GM19468 (cell line): ENCODE results near the gene SLC6A8.

Experiments
- ATAC-seq: cut with Tn5 transposase; IDR thresholded peaks from one replicate; pipeline ENCODE4 v1.9.1; 2021; ENCODE audit warnings: mild to moderate bottlenecking, moderate library complexity, moderate number of reproducible peaks; ENCODE audit not compliant: unreplicated experiment; ENCODE audit errors: extremely low read depth

SLC6A8 gene

DNA sequence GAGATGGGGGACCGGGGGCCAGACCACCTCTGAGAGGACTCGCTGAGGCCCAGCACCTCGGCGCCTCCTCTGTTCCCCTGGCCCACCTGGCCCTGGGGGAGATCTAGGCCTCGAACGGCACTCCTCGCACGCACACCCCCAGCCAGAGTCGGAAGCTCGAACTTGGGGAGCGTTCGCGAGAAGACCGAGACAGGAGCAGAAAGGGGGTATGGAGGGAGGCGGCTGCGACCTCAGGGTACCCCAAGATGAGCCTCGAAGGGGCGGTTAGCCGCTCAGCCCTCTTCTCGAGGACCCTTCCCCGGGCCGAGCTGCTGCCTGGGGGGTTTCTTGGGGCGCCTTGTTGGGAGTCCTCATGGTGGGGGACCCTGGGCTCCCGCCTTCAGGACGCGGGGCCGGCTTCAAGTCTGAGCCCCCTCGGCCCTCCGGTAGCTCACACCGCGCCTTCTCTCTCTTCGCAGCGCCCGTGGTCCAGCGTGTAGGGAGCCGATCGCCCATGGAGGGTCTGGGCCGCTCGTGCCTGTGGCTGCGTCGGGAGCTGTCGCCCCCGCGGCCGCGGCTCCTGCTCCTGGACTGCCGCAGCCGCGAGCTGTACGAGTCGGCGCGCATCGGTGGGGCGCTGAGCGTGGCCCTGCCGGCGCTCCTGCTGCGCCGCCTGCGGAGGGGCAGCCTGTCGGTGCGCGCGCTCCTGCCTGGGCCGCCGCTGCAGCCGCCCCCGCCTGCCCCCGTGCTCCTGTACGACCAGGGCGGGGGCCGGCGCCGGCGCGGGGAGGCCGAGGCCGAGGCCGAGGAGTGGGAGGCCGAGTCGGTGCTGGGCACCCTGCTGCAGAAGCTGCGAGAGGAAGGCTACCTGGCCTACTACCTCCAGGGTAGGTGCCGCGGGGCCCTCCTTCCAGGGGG lies 40.0 kb upstream of the SLC6A8 start:
- ATAC-seq: no peak

DNA sequence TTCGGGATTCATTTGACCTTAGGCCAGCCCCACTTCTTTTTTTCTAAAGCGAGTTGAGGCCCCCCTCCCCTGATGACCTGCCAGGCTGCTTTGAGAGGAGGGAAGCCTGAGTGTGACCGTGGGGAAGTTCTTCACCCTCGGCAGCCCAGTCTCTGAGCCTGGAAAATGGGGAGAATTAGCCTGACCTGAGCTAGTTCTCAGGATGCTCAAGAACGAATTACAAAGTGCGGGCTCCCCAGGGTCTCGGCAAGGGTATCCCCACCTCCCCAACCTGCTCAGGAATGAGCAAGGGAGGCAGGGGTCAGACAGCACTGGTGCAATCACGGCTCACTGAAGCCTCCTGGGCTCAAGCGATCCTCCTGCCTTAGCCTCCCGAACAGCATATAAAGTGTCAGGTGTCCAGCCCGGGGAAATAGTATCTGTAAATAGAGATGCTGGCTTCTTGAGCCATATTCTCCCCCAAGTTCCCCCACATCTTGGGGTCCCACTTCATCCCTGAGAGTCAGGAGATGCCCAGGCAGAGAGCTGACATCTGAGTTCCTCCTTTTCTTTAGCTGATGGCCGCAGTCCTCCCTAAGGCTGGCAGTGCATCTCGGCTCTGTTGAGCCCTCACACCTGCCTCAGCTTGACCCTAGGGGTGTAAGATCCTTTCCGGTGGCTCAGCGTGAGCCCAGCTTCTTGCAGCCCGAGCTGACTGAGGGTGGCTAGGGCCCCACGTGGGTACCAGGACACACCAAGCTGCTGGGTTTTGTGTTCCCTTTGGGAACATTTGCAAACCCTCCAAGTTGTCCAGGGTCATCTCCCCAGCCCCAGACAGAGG lies 39.2 kb upstream of the SLC6A8 start:
- ATAC-seq: no peak

DNA sequence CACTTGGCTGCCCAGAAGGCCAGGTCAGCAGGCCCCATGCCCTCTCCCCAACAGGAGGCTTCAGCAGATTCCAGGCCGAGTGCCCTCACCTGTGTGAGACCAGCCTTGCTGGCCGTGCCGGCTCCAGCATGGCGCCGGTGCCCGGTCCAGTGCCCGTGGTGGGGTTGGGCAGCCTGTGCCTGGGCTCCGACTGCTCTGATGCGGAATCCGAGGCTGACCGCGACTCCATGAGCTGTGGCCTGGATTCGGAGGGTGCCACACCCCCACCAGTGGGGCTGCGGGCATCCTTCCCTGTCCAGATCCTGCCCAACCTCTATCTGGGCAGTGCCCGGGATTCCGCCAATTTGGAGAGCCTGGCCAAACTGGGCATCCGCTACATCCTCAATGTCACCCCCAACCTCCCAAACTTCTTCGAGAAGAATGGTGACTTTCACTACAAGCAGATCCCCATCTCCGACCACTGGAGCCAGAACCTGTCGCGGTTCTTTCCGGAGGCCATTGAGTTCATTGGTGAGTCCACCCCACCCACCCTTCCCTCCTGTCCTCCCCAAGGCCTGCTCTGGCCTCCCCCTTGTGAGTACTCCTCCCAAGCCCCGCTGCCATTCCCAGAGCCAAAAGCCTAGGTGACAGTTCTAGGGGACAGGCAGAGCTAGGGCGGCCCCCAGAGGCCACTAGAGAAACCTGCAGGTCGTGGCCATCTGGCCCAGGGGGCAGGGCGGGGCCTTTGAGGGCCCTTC lies 38.4 kb upstream of the SLC6A8 start:
- ATAC-seq: no peak

DNA sequence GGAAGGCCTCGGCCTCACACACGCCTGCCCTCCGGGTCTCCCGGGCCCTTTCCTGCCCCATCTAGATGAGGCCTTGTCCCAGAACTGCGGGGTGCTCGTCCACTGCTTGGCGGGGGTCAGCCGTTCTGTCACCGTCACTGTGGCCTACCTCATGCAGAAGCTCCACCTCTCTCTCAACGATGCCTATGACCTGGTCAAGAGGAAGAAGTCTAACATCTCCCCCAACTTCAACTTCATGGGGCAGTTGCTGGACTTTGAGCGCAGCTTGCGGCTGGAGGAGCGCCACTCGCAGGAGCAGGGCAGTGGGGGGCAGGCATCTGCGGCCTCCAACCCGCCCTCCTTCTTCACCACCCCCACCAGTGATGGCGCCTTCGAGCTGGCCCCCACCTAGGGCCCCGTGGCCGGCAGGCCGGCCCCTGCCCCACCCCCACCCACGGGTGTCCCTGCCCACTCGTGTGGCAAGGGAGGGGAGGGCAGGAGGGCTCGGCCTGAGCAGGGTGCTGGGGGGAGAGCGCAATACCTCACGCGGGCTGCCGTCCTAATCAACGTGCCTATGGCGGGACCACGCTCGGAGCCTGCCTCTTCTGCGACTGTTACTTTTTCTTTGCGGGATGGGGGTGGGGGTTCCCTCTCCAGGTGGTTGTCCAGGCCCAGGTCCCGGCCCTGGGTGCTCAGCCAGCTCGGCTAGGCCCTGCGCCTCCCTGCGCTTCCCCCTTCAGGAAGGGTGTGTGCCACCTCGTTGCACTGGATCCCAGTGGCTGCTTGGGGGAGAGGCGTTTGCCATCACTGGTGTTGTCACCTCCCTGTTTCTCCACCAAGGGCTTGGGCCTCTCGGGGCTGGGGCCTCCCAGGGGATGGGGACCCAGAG lies 37.6 kb upstream of the SLC6A8 start:
- no peak for ATAC-seq

DNA sequence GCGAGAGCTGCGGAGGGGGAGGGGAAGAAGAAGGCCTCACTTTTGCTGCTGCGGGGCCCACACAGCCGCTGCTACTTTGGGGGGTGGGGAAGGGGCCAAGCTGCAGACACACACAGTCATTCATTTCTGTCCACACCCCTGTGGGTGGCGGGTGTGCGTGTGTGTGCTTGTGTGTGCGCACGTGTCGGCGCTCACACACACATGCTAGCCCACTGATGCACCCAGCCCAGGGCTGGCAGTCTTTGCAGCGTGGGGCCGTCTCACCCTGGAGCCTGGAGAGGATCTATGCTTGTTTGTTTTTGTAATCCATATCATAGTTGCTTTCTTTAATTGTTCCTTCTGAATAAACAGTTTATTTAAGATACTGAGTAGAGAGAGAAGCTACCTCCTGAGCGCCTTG lies 36.8 kb upstream of the SLC6A8 start:
- ATAC-seq: no peak

DNA sequence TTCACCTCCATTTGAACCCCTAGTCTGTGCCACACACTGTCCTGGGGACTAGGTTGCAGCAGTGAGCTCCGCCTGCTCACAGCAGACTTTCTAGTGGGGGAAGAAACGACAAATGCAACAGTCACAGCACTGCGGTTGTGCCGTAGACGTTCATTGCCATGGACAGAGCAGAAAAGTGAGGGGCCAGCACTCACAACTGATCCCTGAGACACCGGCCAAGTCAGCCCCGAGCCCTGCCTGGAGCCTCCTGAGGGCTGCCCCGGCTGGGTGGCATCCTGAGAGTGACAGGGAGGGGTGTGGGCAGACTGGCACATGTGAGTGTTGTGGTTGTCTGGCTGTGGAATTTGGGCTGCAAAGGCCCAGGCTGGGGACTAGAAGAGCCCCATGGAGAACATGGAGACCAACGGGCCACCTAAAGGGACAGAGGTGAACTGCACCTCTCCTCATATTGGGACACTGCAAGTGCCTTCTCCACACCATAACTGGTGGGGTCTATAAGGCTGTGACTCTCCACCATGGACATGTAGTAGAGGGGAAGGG lies 36.1 kb upstream of the SLC6A8 start:
- no peak for ATAC-seq

DNA sequence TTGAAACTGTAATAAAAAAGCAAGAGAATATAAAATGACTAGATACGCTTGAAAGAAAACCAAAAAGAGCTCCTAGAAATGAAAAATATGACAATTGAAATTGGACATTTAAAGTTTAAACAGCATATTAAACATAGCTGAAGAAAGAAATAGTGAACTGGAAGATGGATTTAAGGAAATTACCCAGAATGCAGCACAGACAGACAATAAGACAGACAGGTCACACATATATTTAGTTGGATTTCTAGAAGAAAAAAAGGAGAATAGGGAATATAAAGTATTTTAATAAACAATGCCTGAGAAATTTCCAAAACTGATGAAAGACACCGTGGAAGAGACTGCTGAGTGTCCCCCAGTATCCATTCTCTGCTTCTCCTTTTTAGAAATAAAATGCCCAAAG lies 34.2 kb upstream of the SLC6A8 start:
- ATAC-seq: no peak

DNA sequence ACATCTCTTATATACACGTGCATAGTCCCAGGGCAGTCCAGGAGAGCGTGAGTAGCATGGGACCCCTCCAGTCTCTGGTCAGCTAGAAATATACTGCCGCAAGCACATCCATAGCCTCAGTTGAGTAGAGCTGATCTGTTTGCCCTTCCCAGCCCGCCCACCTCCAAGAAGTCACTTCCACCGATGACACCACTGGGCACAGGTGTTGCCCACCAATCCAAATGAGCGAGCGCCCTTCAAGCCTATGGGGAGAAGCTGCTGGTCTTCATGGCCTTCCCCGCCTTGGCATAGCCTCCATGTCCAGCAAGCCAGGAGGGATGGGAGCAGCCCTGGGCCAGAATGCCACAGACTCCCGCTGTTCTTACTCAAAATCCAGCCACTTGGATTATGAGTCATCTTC lies 30.6 kb upstream of the SLC6A8 start:
- ATAC-seq: no peak

DNA sequence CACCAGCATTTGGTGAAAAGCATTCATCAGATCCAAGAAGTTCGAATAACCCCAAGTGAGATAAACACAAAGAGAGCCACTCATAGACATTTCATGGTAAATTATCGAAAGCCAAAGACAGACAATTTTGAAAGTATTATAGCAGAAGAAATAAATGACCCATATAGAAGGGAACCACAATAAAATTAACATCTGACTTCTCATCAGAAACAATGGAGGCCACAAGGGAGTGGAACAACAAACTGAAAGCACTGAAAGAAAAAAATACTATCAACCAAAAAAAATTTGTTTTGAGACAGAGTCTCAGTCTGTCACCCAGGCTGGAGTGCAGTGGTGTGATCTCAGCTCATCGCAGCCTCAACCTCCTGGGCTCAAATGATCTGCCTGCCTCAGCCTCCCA lies 28.5 kb upstream of the SLC6A8 start:
- no peak for ATAC-seq

DNA sequence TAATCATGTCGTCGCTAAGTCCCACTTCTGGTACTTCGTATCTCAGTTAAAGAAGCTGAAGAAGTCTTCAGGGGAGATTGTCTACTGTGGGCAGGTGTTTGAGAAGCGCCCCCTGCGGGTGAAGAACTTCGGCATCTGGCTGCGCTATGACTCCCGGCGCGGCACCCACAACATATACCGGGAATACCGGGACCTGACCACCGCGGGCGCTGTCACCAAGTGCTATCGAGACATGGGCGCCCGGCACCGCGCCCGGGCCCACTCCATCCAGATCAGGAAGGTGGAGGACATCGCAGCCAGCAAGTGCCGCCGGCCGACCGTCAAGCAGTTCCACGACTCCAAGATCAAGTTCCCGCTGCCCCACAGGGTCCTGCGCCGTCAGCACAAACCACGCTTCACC lies 25.5 kb upstream of the SLC6A8 start:
- no peak for ATAC-seq

DNA sequence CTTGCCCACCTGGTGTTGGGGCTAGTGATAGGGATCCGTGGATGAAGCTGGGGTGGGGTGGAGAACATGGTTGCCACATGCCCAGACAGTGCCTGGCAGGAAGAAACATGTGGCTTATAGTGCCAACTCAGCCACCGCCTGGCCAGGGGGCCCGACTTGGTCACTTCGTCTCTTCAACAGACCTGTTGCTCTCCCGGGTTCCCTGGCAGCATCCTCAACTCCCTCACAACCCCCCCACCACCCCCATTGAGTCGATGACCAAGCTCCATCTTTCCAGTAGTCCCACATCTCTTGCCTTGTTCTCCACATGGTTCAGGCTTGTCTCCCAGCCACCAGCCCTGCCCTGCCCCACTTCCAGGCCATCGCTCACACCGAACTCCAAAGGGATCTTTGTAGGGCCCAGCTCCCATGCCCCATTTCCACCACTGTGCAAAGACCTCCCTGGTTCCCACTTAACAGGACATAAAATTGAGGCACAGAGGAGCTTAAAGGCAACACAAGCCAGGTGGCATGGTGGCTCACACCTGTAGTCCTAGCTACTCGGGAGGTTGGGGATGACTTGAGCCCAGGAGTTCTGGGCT lies 21.9 kb upstream of the SLC6A8 start:
- no peak for ATAC-seq

DNA sequence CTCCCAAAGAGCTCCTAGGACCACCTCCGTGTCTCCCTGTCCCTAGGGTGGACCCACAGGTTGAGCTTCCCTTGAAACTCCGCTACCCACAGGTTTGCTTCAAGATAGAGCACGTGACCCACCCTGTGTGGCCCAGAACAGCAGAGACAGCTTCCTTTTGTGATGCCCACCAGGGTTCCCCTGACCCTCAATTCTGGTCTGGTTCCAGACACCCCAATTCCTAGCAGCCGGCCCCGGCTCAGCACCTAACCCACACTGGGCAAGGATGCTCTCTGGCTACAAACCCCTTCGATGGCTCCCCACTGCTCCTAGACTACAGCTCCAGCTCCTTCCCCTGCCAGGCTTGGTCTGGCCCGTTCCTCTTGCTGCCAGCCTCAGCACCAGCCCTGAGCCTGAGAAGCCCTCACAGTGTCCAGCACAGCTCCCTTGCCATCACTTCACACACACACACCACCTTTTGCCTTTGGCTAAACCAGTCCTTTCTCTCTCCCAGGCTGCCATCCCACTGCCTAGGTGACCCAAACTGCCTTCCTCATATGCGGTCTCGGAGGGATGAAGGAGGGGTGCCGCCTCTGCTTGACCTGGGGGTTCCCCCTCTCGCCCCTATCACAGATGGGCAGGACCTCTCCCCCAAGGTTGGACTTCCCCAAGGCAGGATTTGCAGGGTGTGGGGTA lies 20.3 kb upstream of the SLC6A8 start:
- no peak for ATAC-seq

DNA sequence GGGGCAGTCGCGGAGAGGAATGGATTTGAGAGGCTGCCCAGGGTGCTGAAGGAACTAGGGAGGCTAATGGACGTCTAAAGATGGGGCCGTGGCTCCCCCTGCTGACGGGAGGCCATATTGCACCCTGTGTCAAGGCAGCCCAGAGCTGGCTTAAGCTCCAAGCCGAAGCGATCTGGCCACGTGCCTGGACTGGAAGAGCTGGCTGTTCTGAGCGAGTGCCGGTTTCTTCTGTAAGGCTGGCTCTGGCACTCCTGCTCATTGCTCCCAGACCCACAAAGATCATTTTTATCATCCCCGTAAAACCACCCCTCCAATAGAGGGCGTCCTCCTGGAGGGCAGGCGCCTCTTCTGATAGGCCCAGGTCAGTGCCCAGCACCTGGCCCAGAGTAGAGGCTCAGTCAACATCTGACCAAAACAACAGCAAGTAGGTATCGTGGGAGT lies 19.8 kb upstream of the SLC6A8 start:
- no peak for ATAC-seq

DNA sequence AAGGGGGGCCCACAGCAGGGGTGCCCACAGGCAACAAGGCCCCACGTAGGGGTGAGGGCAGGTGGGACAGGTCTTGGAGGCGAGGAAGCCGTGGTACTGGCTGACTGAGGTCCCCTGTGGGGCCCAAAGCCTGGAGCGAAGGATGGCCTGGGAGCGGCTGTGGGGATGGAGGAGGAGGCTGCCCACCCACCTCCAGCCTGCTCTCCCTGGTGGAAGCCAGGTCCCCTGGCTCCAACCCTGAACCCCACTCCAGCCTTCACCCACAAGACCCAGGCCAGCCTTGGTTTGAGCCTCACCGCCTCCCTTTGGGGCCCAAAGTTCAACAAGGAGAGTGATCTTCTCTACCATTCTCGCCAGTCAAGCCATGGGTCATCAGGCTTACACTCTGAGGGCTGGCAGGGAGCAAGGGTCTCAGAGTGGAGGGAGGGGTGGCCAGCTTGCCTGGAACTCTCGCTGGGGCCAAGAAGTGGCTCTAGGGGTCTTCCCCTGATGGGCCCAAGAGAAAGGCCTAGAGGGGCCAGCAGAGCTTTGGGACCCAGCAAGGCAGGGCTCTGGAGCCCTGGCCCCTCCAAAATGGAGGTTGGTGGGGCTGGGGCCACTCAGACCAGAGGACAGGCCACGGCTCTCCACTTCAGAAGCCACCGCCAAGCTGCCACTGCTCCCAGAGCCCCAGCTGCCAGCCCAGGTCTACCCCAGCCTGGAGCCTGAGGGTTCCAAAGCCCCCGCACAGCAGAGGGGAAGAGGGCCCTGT lies 19.1 kb upstream of the SLC6A8 start:
- no peak for ATAC-seq

DNA sequence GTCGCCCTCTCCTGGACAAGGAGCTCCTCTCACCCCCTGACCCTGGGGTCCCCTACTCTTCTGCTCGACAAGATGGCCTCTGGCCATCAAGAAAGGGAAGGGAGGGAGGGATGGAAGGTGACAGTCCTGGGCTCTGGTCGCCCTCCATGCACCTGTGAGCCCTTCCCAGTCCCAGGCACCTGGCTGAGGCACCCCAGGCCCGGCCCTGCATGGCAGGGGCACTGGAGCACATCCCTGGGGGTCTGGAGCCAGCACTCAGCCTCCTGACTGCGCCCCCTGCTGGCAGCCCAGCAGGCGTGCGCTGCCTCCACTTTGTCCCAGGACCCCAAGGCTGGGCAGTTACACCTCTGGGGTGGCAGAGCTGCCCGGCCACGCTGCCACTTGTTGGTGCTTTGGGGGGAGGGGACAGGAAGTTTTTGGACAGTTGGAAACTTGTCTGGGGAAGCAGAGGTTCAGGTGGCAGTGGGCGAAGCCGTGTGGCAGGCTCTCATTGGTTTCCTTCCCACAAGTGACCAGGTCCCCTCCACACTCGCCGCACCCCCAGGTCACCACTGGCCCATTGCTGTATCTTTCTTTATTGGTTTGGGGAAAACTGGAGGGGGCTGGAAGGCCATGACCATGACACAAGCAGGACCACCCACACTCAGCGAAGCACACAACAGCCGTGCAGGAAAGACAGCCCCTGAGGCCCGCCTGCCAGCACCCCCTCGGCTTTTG lies 18.4 kb upstream of the SLC6A8 start:
- ATAC-seq: no peak

DNA sequence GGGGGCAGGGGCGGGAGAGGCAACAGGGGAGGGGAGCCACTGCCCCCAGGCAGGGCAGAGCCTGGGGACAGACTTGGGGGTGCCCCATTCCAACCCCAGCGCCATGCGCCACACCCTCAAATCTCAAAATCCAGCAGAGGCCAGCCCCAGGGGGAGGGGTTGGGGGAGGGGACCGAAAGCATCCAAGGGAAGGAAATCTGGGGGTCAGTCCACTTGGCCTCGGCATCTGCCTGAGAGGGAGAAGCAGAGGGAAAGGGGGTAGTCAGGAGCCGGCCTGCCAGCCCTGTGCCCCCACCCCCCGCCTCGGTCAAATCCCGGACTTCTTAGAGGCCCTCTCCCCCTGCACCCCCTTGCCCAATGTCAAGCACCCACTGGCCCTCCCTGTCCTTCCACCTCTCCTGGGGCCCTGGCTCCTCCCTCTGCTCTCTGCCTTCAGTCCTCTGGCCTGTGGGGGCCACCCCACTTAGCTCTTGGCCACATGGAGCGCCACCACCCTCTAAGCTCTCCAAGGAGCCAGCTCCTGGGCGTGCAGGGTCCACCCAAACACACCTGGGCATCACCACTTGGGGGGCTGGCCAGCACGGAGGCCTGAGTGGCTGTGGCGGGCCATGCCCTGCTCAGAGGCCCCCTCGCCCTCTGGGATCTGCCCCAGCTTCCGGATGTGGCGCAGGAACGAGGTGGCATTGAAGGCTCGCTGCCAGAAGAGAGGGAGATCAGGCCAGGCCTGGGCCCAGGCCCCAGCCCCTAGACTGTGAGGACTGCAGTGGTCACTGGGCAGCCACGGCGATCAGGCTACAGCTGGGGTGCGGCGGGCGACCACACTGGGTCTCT lies 17.6 kb upstream of the SLC6A8 start:
- no peak for ATAC-seq
